H9 (cell line): ENCODE results near the gene LMOD3. TPM values are rescaled to one million over a fixed set of nuclear protein-coding genes. Genes with fewer than 3 reads are reported as not detected.

Experiments used
- DNase-seq: peaks from one replicate; pipeline ENCODE4 v3.0.0-alpha.2; 2017
- H2AFZ ChIP-seq: one replicate; pipeline ENCODE4 v1.6.1; 2013; ENCODE audit warnings: mild to moderate bottlenecking, low read length, control low read depth, moderate library complexity
- H2AK5ac ChIP-seq: 2 replicates; pipeline ENCODE4 v1.6.1; 2013; ENCODE audit warnings: low read length, control low read depth, mixed read lengths; ENCODE audit not compliant: insufficient read length
- H2BK120ac ChIP-seq: one replicate; pipeline ENCODE4 v1.6.1; 2013; ENCODE audit warnings: low read depth, mild to moderate bottlenecking, low read length, control low read depth, inconsistent platforms; ENCODE audit not compliant: poor library complexity, severe bottlenecking
- H2BK12ac ChIP-seq: 2 replicates; pipeline ENCODE4 v1.6.1; 2013; ENCODE audit warnings: low read length, control low read depth, mixed read lengths, low read depth; ENCODE audit not compliant: insufficient read length
- H2BK15ac ChIP-seq: 2 replicates; pipeline ENCODE4 v1.6.1; 2013; ENCODE audit warnings: low read depth, low read length, control low read depth
- H2BK20ac ChIP-seq: one replicate; pipeline ENCODE4 v1.6.1; 2013; ENCODE audit warnings: low read depth, mild to moderate bottlenecking, low read length, control low read depth, inconsistent platforms; ENCODE audit not compliant: poor library complexity, severe bottlenecking
- H2BK5ac ChIP-seq: 2 replicates; pipeline ENCODE4 v1.6.1; 2013; ENCODE audit warnings: low read length, control low read depth, mixed read lengths; ENCODE audit not compliant: insufficient read length
- H3K14ac ChIP-seq: 2 replicates; pipeline ENCODE4 v1.6.1; 2013; ENCODE audit warnings: low read length, control low read depth; ENCODE audit not compliant: insufficient read depth
- H3K18ac ChIP-seq: 2 replicates; pipeline ENCODE4 v1.6.1; 2013; ENCODE audit warnings: low read depth, mild to moderate bottlenecking, mixed read lengths, low read length, control low read depth; ENCODE audit not compliant: insufficient read length
- H3K23ac ChIP-seq: 2 replicates; pipeline ENCODE4 v1.6.1; 2013; ENCODE audit warnings: low read length, control low read depth, mixed read lengths, low read depth; ENCODE audit not compliant: insufficient read length
- H3K23me2 ChIP-seq: 2 replicates; pipeline ENCODE4 v1.6.1; 2013; ENCODE audit warnings: low read depth, mild to moderate bottlenecking, mixed read lengths, low read length, control low read depth; ENCODE audit not compliant: insufficient read length, poor library complexity, severe bottlenecking
- H3K27ac ChIP-seq: 2 replicates; pipeline ENCODE4 v1.5.1; 2013; ENCODE audit warnings: low read length, control low read depth, mixed read lengths, low read depth; ENCODE audit not compliant: insufficient read length
- H3K27me3 ChIP-seq: 2 replicates; pipeline ENCODE4 v1.6.1; 2013; ENCODE audit warnings: low read length, control low read depth, inconsistent platforms; ENCODE audit not compliant: insufficient read depth
- H3K4ac ChIP-seq: 2 replicates; pipeline ENCODE4 v1.6.1; 2013; ENCODE audit warnings: low read depth, mild to moderate bottlenecking, control low read depth, inconsistent platforms, low read length, moderate library complexity
- H3K4me1 ChIP-seq: 2 replicates; pipeline ENCODE4 v1.6.1; 2013; ENCODE audit warnings: low read length, control low read depth, inconsistent platforms; ENCODE audit not compliant: insufficient read depth
- H3K4me2 ChIP-seq: 2 replicates; pipeline ENCODE4 v1.6.1; 2013; ENCODE audit warnings: low read length, control low read depth, mixed read lengths; ENCODE audit not compliant: insufficient read length, insufficient read depth
- H3K56ac ChIP-seq: 2 replicates; pipeline ENCODE4 v1.6.1; 2013; ENCODE audit warnings: low read depth, mild to moderate bottlenecking, mixed read lengths, low read length, control low read depth; ENCODE audit not compliant: insufficient read length
- H3K79me1 ChIP-seq: 2 replicates; pipeline ENCODE4 v1.6.1; 2013; ENCODE audit warnings: low read depth, mild to moderate bottlenecking, moderate library complexity, low read length, control low read depth, inconsistent platforms; ENCODE audit not compliant: insufficient read depth, poor library complexity, severe bottlenecking
- H3K79me2 ChIP-seq: 2 replicates; pipeline ENCODE4 v1.6.1; 2013; ENCODE audit warnings: low read length, control low read depth, inconsistent platforms; ENCODE audit not compliant: insufficient read depth
- H3K9ac ChIP-seq: 2 replicates; pipeline ENCODE4 v1.6.1; 2013; ENCODE audit warnings: low read length, control low read depth, mixed read lengths; ENCODE audit not compliant: insufficient read length; ENCODE audit errors: extremely low read depth
- H3K9me3 ChIP-seq: one replicate; pipeline ENCODE4 v1.6.1; 2013; ENCODE audit warnings: low read depth, low read length, inconsistent platforms; ENCODE audit not compliant: control insufficient read depth
- H3T11ph ChIP-seq: one replicate; pipeline ENCODE4 v1.6.1; 2013; ENCODE audit warnings: mild to moderate bottlenecking, low read length, control low read depth, inconsistent platforms
- H4K20me1 ChIP-seq: one replicate; pipeline ENCODE4 v1.6.1; 2013; ENCODE audit not compliant: control insufficient read depth, insufficient read length, insufficient read depth
- H4K5ac ChIP-seq: 2 replicates; pipeline ENCODE4 v1.6.1; 2013; ENCODE audit warnings: low read depth, mild to moderate bottlenecking, mixed read lengths, low read length, control low read depth; ENCODE audit not compliant: insufficient read length
- H4K8ac ChIP-seq: replicated peaks from 2 replicates; pipeline ENCODE4 v1.6.1; 2013; ENCODE audit warnings: low read length, control low read depth, mixed read lengths, low read depth; ENCODE audit not compliant: insufficient read length
- H4K91ac ChIP-seq: 2 replicates; pipeline ENCODE4 v1.6.1; 2013; ENCODE audit warnings: low read depth, mild to moderate bottlenecking, moderate library complexity, mixed read lengths, low read length, control low read depth; ENCODE audit not compliant: insufficient read length
- H3K27ac Mint-ChIP-seq, 3 experiments: 2 replicates in 2 of 3; 3 replicates in 1 of 3; pipeline ENCODE4 v1.8.0; 2020 to 2021; ENCODE audit warnings: mixed read lengths in 3 of 3, mild to moderate bottlenecking in 1 of 3, moderate library complexity in 1 of 3
- H3K27me3 Mint-ChIP-seq: 2 replicates; pipeline ENCODE4 v1.8.0; 2021; ENCODE audit warnings: low read depth, mild to moderate bottlenecking, moderate library complexity, mixed read lengths
- H3K36me3 Mint-ChIP-seq, 3 experiments: 2 replicates in 2 of 3; 3 replicates in 1 of 3; pipeline ENCODE4 v1.8.0; 2020 to 2021; ENCODE audit warnings: low read depth in 3 of 3, mixed read lengths in 3 of 3; ENCODE audit not compliant: insufficient read depth in 1 of 3
- H3K4me1 Mint-ChIP-seq, 2 experiments: 2 replicates each; pipeline ENCODE4 v1.8.0; 2020; ENCODE audit warnings: mixed read lengths in 2 of 2
- H3K4me3 Mint-ChIP-seq, 2 experiments: 2 replicates in 1 of 2; 3 replicates in 1 of 2; pipeline ENCODE4 v1.8.0; 2020 to 2021; ENCODE audit warnings: mild to moderate bottlenecking in 2 of 2, mixed read lengths in 2 of 2, moderate library complexity in 1 of 2
- H3K9me3 Mint-ChIP-seq, 2 experiments: 2 replicates in 1 of 2; 3 replicates in 1 of 2; pipeline ENCODE4 v1.8.0; 2020; ENCODE audit warnings: mild to moderate bottlenecking in 2 of 2, mixed read lengths in 2 of 2, moderate library complexity in 1 of 2
- CTCF ChIP-seq: fragments of 200-600 bp; sonication (generic); conservative IDR thresholded peaks from 3 replicates; pipeline ENCODE4 v1.8.0; 2021; ENCODE audit warnings: antibody characterized with exemption, mild to moderate bottlenecking
- WGBS: extraction: QIAGEN DNeasy Blood & Tissue Kit; methylation state at CpG from one replicate; pipeline ENCODE4 v1.1.7; 2013; ENCODE audit warnings: missing lambda C conversion rate, low lambda C conversion rate, mixed read lengths; ENCODE audit not compliant: insufficient read length; ENCODE audit errors: extremely low coverage; 5-methylcytosine and 5-hydroxymethylcytosine counted together
- total RNA-seq: library from RNA; stranded (reverse); gene quantifications from 2 replicates; pipeline ENCODE4 v1.2.1, GENCODE V29; 2021

LMOD3 gene
- total RNA-seq, 1 experiment from 2014 or later: not detected

DNA sequence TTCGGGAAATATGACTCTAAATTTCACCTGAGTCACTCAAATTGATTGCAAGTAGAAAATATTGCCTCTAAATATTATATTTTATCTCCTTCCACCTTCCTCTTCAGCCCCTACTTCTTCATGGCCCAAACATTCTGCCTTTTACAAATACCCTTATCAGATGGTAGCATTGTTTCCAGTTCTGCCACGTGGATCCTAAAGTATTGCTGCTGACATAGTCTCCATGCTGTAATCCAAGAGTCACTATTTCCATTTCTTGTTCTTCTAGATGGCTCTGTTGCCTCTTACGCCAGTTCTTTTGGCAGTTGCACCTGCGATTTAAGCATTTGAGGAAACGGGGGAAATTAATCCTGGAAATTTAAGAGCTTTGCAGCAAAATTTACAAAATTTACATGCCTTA, 13.6 kb downstream of the LMOD3 start:
- no peak for TF ChIP-seq CTCF
- H2BK20ac ChIP-seq: no peak overlapping the region
- no peak overlapping the region for H3K4me3 Mint-ChIP-seq
- no peak overlapping the region for H2BK5ac ChIP-seq
- H3K23me2 ChIP-seq: no peaks in the 10 kb centered on the region
- no peaks in the 10 kb centered on the region for H3K9me3 ChIP-seq
- H3K9ac ChIP-seq: no peak overlapping the region
- H2BK15ac ChIP-seq: no peak overlapping the region
- H3K27me3 ChIP-seq: no peaks in the 10 kb centered on the region
- no peaks in the 10 kb centered on the region for H3K27me3 Mint-ChIP-seq
- H3K79me2 ChIP-seq: no peaks in the 10 kb centered on the region
- H3K36me3 Mint-ChIP-seq: peaks cover 0 to 5% (median 0%) of the 10 kb centered on the region in 3 experiments; a peak in 1 of 7 replicates
- peaks cover 6% of the 10 kb centered on the region in 2 experiments for H3K4me1 Mint-ChIP-seq
- no peaks in the 10 kb centered on the region for H4K20me1 ChIP-seq
- H2BK120ac ChIP-seq: no peak overlapping the region
- no peak overlapping the region for H3K18ac ChIP-seq
- H3K4ac ChIP-seq: no peak overlapping the region
- H3K4me1 ChIP-seq: peaks cover 4% of the 10 kb centered on the region
- no peak overlapping the region for H4K8ac ChIP-seq
- H3K27ac ChIP-seq: no peak overlapping the region
- H2AFZ ChIP-seq: no peak overlapping the region
- H4K5ac ChIP-seq: no peak overlapping the region
- H3K9me3 Mint-ChIP-seq: no peaks in the 10 kb centered on the region
- no peak overlapping the region for H3K4me2 ChIP-seq
- no peak overlapping the region for H4K91ac ChIP-seq
- H3K27ac Mint-ChIP-seq: no peak overlapping the region
- no peak for DNase-seq
- no peak overlapping the region for H3T11ph ChIP-seq
- no peak overlapping the region for H3K56ac ChIP-seq
- whole genome bisulfite sequencing: no CpG with 5 or more reads among the region's 5 CpGs
- H3K23ac ChIP-seq: no peak overlapping the region
- H3K14ac ChIP-seq: no peak overlapping the region
- H2BK12ac ChIP-seq: no peak overlapping the region
- H2AK5ac ChIP-seq: no peak overlapping the region
- H3K79me1 ChIP-seq: no peaks in the 10 kb centered on the region
